ENCODE data around the gene GSTA3. TPM values are rescaled to one million over a fixed set of nuclear protein-coding genes. Genes with fewer than 3 reads are reported as not detected.

The GSTA3 gene
- total and polyA plus RNA-seq, 2 of the 4 experiments (the other 2 are of a cell fraction), result not detected

- TF ChIP-seq USF2 (IDR thresholded peaks at IDR 0.05; ENCODE audit: low read depth, low read length), result no peak
- TF ChIP-seq MXI1 (IDR thresholded peaks at IDR 0.05; ENCODE audit: borderline replicate concordance, low read depth, low read length), result no peak
Measured at GRCh38 chr6:52881996-52882841, 27.3 kb downstream of the GSTA3 start (continued).

- 67% methylated on average over 1 of the region's 4 CpGs; no CpG with 5 or more reads in 1 of the 2 experiments for WGBS, 2 experiments (ENCODE audit: extremely low coverage in 2 of 2, insufficient read length in 1 of 2)
- Histone ChIP-seq H3K27me3 (ENCODE audit: control insufficient read depth, insufficient read depth, low read length) (no peaks in the 10 kb centered on the region), H3K9me1 (ENCODE audit: insufficient read depth, low read length) (peaks cover 4% of the 10 kb centered on the region), H3K23ac (ENCODE audit: low read depth, low read length) (no peak overlapping the region), H2BK15ac (ENCODE audit: low read depth, low read length) (0 out of 3 replicates have a peak overlapping the region, but pooled peaks have one; percentile 100), H2BK120ac (ENCODE audit: low read depth, low read length) (peak overlapping the region; percentile 46; the same call in 1 of the 2 replicates), H2AFZ (replicated peaks; ENCODE audit: low read length, poor library complexity) (peak overlapping the region; percentile 22), H3K9ac (ENCODE audit: low read depth, low read length) (no peak overlapping the region), H3K36me3 (ENCODE audit: control insufficient read depth, insufficient read depth, low read length) (no peaks in the 10 kb centered on the region), H4K20me1 (ENCODE audit: insufficient read depth, low read length) (no peaks in the 10 kb centered on the region), H2AK9ac (replicated peaks; ENCODE audit: low read depth, low read length, poor library complexity) (no peak overlapping the region), H3K4ac (ENCODE audit: low read depth, low read length) (peak overlapping the region; percentile 97; the same call in 1 of the 2 replicates), H3K4me1 (ENCODE audit: control insufficient read depth, insufficient read depth, low read length) (peaks cover 7% of the 10 kb centered on the region), H3K79me1 (ENCODE audit: low read depth in 1 of 2, low read length in 2 of 2) (no peaks in the 10 kb centered on the region), H2BK20ac (ENCODE audit: low read depth, low read length) (no peak overlapping the region), H2BK5ac (ENCODE audit: low read depth, low read length, poor library complexity, severe bottlenecking) (no peak overlapping the region), H4K91ac (ENCODE audit: insufficient read depth, low read depth, low read length) (no peak overlapping the region), H3K4me3 (ENCODE audit: insufficient read depth, low read depth, low read length) (no peak overlapping the region), H2AK5ac (ENCODE audit: low read depth, low read length) (no peak overlapping the region; the same call in 1 of the 2 replicates), H3K4me2 (ENCODE audit: low read depth, low read length) (no peak overlapping the region; the same call in 1 of the 2 replicates), H3K18ac (ENCODE audit: low read depth, low read length) (no peak overlapping the region), H3K27ac (ENCODE audit: insufficient read depth, low read length) (no peak overlapping the region), H4K8ac (ENCODE audit: low read depth in 2 of 2, low read length in 2 of 2) (peak overlapping the region in 1 of 2 experiments; percentile 75; a peak in 2 of 4 replicates), H3K14ac (replicated peaks; ENCODE audit: low read depth, low read length) (no peak overlapping the region), H3K56ac (ENCODE audit: extremely low read depth, insufficient read depth, low read length) (no peak overlapping the region), H3K9me3 (ENCODE audit: control insufficient read depth, insufficient read depth, low read length) (no peaks in the 10 kb centered on the region), H4K5ac (ENCODE audit: low read depth, low read length) (no peak overlapping the region)
- ATAC-seq (ENCODE audit: low read depth) (no peak), DNase-seq (no peak)
- dilution Hi-C loops (cut with HindIII; ENCODE audit: low sequenced_read_pairs, unreplicated experiment) (no loop called here), in situ Hi-C loops (cut with MboI; ENCODE audit: low sequenced_read_pairs) (no loop called here), intact Hi-C loops (cut with micrococcal nuclease) (loop anchor here (5.0 kb wide), 1 partner anchor 96 kb away; no protein-coding TSS in a partner anchor)
- ChIA-PET POLR2A (ENCODE audit: unreplicated experiment) (no interaction called here), CTCF (interaction anchor here (1.0 kb wide), 1 partner anchor 156 kb away, joined by 3 read pairs; no protein-coding TSS in a partner anchor)
- no TSS peak for BruUV-seq (replicated peaks)
- TF ChIP-seq BHLHE40 (IDR thresholded peaks at IDR 0.05; ENCODE audit: low read depth, low read length) (no peak), NFE2L2 (IDR thresholded peaks at IDR 0.05; ENCODE audit: low read depth, low read length) (no peak), RAD21 (IDR thresholded peaks at IDR 0.05; ENCODE audit: low read length) (no peak), USF2 (IDR thresholded peaks at IDR 0.05; ENCODE audit: low read depth, low read length) (no peak), POLR2A (IDR thresholded peaks at IDR 0.05; ENCODE audit: low read depth, low read length) (no peak), MAZ (IDR thresholded peaks at IDR 0.05; ENCODE audit: borderline replicate concordance, low read depth, low read length) (no peak), MXI1 (IDR thresholded peaks at IDR 0.05; ENCODE audit: borderline replicate concordance, low read depth, low read length) (no peak), FOS (IDR thresholded peaks at IDR 0.05; ENCODE audit: low read depth, low read length) (no peak), RCOR1 (IDR thresholded peaks at IDR 0.05; ENCODE audit: insufficient replicate concordance, low read length) (no peak), ELK1 (IDR thresholded peaks at IDR 0.05; ENCODE audit: borderline replicate concordance, low read depth, low read length) (no peak), CHD1 (IDR thresholded peaks at IDR 0.05; ENCODE audit: low read depth, low read length) (no peak), MAFK (IDR thresholded peaks at IDR 0.05; ENCODE audit: low read depth, low read length) (no peak)
Measured at GRCh38 chr6:52881662-52881995, 27.9 kb downstream of the GSTA3 start.

All from IMR-90 (cell line).